H7 (cell line): ENCODE results near the gene LYPD3. TPM values are rescaled to one million over a fixed set of nuclear protein-coding genes. Genes with fewer than 3 reads are reported as not detected.
"Not testable (repeated sequence)": the region's sequence is repeated elsewhere in the genome, so short reads cannot be mapped to it uniquely, and the experiment has no call there.

Source experiments
- DNase-seq: peaks from one replicate; pipeline ENCODE4 v3.0.0; 2012
- H3K27me3 ChIP-seq: 2 replicates; pipeline ENCODE4 v1.6.0; 2011; ENCODE audit warnings: mild to moderate bottlenecking, low read length; ENCODE audit not compliant: control insufficient read depth, insufficient read depth
- H3K36me3 ChIP-seq: replicated peaks from 2 replicates; pipeline ENCODE4 v1.5.1; 2011; ENCODE audit warnings: low read length; ENCODE audit not compliant: control insufficient read depth, insufficient read depth
- H3K4me3 ChIP-seq: 2 replicates; pipeline ENCODE4 v1.5.1; 2011; ENCODE audit warnings: low read depth, mild to moderate bottlenecking, control low read depth, low read length, moderate library complexity; ENCODE audit not compliant: insufficient read depth
- total RNA-seq: library from RNA; depleted of rRNA; stranded (reverse); fragments of >200 nt; shearing (Covaris generic); gene quantifications from 2 replicates; pipeline ENCODE4 v1.2.3, GENCODE V29; 2014; rRNA removed

The LYPD3 gene
- total RNA-seq = 0.11 TPM in 1 of 2 replicates, not detected in the other

- peak within 1 kb of the TSS; percentile 79 for H3K4me3 ChIP-seq
- no peaks in the 10 kb centered on the region for H3K36me3 ChIP-seq
- H3K27me3 ChIP-seq = peaks cover 41% of the 10 kb centered on the region
- peak; percentile 87 for DNase-seq
These were observed at the start of gene LYPD3 for GRCh38 chr19:43465468-43466120. Gene LYPD3 (minus strand): TSS chr19:43465608. CDS start chr19:43465571, 37 bp downstream.

- H3K36me3 ChIP-seq, H3K4me3 ChIP-seq, DNase-seq: not testable (repeated sequence)
These were observed 47.0 kb upstream of the LYPD3 start for GRCh38 chr19:43512399-43512798.

GRCh38 chr19:43511324-43511723, 45.9 kb upstream of the LYPD3 start:
- no peak overlapping the region for H3K4me3 ChIP-seq
- DNase-seq = no peak
- H3K36me3 ChIP-seq = peaks cover 1% of the 10 kb centered on the region
- H3K27me3 ChIP-seq = no peaks in the 10 kb centered on the region

More at GRCh38 chr19:43512399-43512798, 47.0 kb upstream of the LYPD3 start:
- not testable (repeated sequence) for H3K27me3 ChIP-seq

GRCh38 chr19:43510713-43511112, 45.3 kb upstream of the LYPD3 start:
- DNase-seq = no peak

GRCh38 chr19:43507880-43508279, 42.5 kb upstream of the LYPD3 start:
- H3K27me3 ChIP-seq = peaks cover 25% of the 10 kb centered on the region
- no peak for DNase-seq
- no peak overlapping the region for H3K4me3 ChIP-seq

More at GRCh38 chr19:43510713-43511112, 45.3 kb upstream of the LYPD3 start:
- Histone ChIP-seq H3K27me3 (peaks cover 2% of the 10 kb centered on the region; the same call in 1 of the 2 replicates), H3K4me3 (no peak overlapping the region), H3K36me3 (peaks cover 1% of the 10 kb centered on the region)

GRCh38 chr19:43506629-43507028, 41.2 kb upstream of the LYPD3 start:
- DNase-seq = no peak
- Histone ChIP-seq H3K36me3 (peaks cover 1% of the 10 kb centered on the region), H3K4me3 (no peak overlapping the region), H3K27me3 (peaks cover 38% of the 10 kb centered on the region)

More at GRCh38 chr19:43507880-43508279, 42.5 kb upstream of the LYPD3 start:
- peaks cover 1% of the 10 kb centered on the region for H3K36me3 ChIP-seq

- Histone ChIP-seq H3K36me3 (peaks cover 1% of the 10 kb centered on the region), H3K27me3 (peaks cover 42% of the 10 kb centered on the region), H3K4me3 (no peak overlapping the region)
- DNase-seq = no peak
These were observed 40.5 kb upstream of the LYPD3 start for GRCh38 chr19:43505941-43506340.

GRCh38 chr19:43505186-43505456, 39.7 kb upstream of the LYPD3 start:
- no peak for DNase-seq
- Histone ChIP-seq H3K36me3 (peaks cover 1% of the 10 kb centered on the region), H3K27me3 (peaks cover 42% of the 10 kb centered on the region), H3K4me3 (no peak overlapping the region; the same call in 1 of the 2 replicates)

- Histone ChIP-seq H3K36me3 (no peaks in the 10 kb centered on the region), H3K27me3 (peaks cover 42% of the 10 kb centered on the region), H3K4me3 (peak within 1 kb of the TSS; percentile 73)
- peak; percentile 81 for DNase-seq
These were observed 39.2 kb upstream of the LYPD3 start, which contains the start of gene PHLDB3 for GRCh38 chr19:43504426-43505185. Gene PHLDB3 (minus strand): TSS chr19:43504746. CDS start chr19:43504118, 628 bp downstream.

GRCh38 chr19:43503501-43504425, 38.4 kb upstream of the LYPD3 start:
- no peaks in the 10 kb centered on the region for H3K36me3 ChIP-seq
- H3K27me3 ChIP-seq = peaks cover 42% of the 10 kb centered on the region
- H3K4me3 ChIP-seq = peak overlapping the region; percentile 73
- peak; percentile 99 for DNase-seq

GRCh38 chr19:43502419-43502976, 37.1 kb upstream of the LYPD3 start:
- no peak for DNase-seq
- Histone ChIP-seq H3K36me3 (no peaks in the 10 kb centered on the region), H3K27me3 (peaks cover 42% of the 10 kb centered on the region), H3K4me3 (no peak overlapping the region)

- H3K4me3 ChIP-seq = peak overlapping the region; percentile 50
These were observed 36.4 kb upstream of the LYPD3 start for GRCh38 chr19:43501661-43502418.

GRCh38 chr19:43499042-43499441, 33.6 kb upstream of the LYPD3 start:
- H3K4me3 ChIP-seq = no peak overlapping the region
- no peak for DNase-seq
- H3K27me3 ChIP-seq = peaks cover 27% of the 10 kb centered on the region

More at GRCh38 chr19:43501661-43502418, 36.4 kb upstream of the LYPD3 start:
- Histone ChIP-seq H3K27me3 (peaks cover 42% of the 10 kb centered on the region), H3K36me3 (no peaks in the 10 kb centered on the region)
- peak; percentile 95 for DNase-seq

More at GRCh38 chr19:43499042-43499441, 33.6 kb upstream of the LYPD3 start:
- no peaks in the 10 kb centered on the region for H3K36me3 ChIP-seq
